ENCODE data around the gene SPATA13. TPM values are rescaled to one million over a fixed set of nuclear protein-coding genes. Genes with fewer than 3 reads are reported as not detected.

SPATA13 gene
- total and polyA plus RNA-seq, 5 experiments from 2014 or later = 80.4 to 121 (median 92.8) TPM

DNA sequence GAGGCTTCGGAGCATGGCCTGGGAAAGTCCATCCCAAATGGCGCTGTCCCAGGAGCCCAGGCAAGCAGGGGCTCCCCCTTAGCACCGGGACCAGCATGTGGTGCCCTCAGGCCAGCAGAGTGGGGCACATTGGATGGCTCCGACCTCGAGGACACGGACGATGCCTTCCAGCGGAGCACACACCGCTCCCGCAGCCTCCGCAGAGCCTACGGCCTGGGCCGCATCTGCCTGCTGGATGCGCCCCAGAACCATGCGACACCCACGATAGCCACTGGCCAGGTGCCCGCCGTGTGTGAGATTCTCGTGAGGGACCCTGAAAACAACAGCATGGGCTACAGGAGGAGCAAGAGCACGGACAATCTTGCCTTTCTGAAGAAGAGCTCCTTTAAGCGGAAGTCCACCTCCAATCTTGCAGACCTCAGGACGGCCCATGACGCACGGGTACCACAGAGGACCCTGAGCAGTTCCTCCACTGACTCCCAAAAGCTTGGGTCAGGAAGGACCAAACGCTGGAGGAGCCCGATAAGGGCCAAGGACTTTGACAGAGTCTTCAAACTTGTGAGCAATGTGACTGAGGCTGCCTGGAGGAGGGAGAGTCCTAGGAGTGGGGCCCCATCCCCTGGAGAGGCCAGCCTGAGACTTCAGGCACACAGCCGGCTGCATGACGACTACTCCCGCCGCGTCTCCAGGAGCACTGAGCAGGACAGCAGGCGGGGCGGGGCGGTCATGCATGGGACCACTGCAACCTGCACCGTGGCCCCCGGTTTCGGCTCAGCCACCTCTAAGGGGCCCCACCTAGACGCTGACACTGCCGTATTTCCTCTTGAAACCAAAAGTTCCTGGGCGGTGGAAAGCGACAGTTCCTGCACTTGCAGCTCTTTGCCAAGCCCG lies 63.1 kb downstream of the SPATA13 start:
- DNase-seq (peak in 2 of 10 donors; percentile 25 to 27), ATAC-seq (peak; percentile 40 to 47)
- POLR2A ChIA-PET = interaction anchor here (1.3 to 2.3 kb wide), 2 partner anchors 28 to 41 kb away, joined by 3 to 8 read pairs; no protein-coding TSS in a partner anchor
- Mint-ChIP-seq H3K27me3 (no peaks in the 10 kb centered on the region), H3K27ac (peak overlapping the region in 9 of 10 donors; percentile 82 to 94 (median 88)), H3K4me1 (peaks cover 8 to 37% (median 31%) of the 10 kb centered on the region in 4 donors), H3K36me3 (no peaks in the 10 kb centered on the region), H3K4me3 (peak overlapping the region; percentile 74 to 92 (median 84)), H3K9me3 (no peaks in the 10 kb centered on the region)

DNA sequence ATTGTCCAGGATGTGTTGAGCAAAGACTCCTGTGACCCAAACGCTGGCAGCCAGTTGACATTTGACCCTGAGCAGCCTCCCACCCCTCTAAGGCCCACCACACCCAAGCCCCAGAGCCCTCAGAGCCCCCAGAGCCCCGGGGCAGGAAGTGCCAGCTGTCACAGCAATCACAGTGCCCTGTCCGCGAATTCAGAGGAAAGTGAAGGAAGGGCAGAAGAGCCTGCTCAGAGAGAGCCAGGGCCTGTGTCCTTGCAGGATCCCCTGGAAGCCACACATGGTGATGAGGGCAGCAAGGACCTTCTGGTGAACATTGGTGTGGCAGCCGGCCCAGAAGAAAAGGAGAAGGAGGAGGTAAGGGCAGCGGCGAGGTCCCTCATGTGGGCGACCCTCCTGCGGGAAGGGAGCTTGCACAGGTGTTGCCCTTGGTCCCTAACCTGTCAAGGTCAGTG lies 63.7 kb downstream of the SPATA13 start:
- Mint-ChIP-seq H3K4me1 (peaks cover 8 to 41% (median 32%) of the 10 kb centered on the region in 4 donors), H3K4me3 (peak overlapping the region; percentile 74 to 92 (median 84)), H3K36me3 (no peaks in the 10 kb centered on the region), H3K9me3 (no peaks in the 10 kb centered on the region), H3K27ac (peak overlapping the region in 9 of 10 donors; percentile 82 to 94 (median 88)), H3K27me3 (no peaks in the 10 kb centered on the region)
- DNase-seq (peak in 2 of 10 donors; percentile 24 to 27), ATAC-seq (peak; percentile 30 to 52)
- POLR2A ChIA-PET = interaction anchor here (1.3 to 2.3 kb wide), 3 partner anchors 27 to 288 kb away, joined by 3 to 8 read pairs (median 5); partner anchors contain the start of gene PARP4

DNA sequence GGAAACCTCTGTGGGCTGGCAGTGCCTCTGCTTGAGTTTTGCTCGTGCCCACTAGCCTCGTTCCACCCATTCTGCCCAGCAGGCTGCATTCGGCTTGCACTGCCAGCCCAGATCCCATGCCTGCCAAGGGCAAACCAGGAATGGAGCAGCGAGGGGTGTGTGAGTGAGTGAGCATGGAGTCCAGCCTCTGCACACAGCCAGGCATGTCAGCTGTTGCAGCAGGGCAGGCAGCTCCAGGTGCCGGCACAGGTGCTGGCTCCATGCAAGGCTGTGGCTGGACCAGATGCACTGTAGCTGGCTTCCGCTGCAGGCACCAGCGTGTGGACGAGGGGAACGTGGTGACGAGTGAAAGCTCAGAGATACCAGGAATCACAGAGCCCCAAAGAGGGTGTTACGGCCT lies 64.5 kb downstream of the SPATA13 start:
- Mint-ChIP-seq H3K27ac (peak overlapping the region in 7 of 10 donors; percentile 82 to 94 (median 88)), H3K9me3 (no peaks in the 10 kb centered on the region), H3K27me3 (no peaks in the 10 kb centered on the region), H3K4me1 (peaks cover 6 to 45% (median 31%) of the 10 kb centered on the region in 4 donors), H3K4me3 (peak overlapping the region; percentile 74 to 92 (median 84)), H3K36me3 (no peaks in the 10 kb centered on the region)
- ATAC-seq (no peak), DNase-seq (no peak)
- POLR2A ChIA-PET = interaction anchor here (1.3 to 2.3 kb wide), 3 partner anchors 26 to 287 kb away, joined by 3 to 8 read pairs (median 5); partner anchors contain the start of gene PARP4

DNA sequence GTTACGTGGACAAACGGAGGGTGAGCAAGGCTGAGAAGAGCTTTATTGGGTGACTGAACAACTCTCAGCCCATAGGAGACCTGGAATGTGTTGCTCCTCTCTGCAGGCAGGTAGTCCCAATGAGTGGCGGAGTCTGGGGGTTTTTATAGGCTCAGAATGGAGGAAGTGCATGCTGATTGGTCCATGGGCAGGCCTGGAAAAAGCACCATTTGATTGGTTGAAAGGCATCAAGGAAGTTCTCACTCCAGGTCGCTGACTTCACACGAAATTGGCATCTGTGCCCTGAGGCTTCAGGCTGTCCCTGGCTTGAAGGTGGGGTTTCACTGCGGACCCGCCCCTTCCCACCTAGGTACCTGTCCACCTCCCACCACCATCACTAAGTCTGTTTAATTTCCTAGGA lies 65.4 kb downstream of the SPATA13 start:
- Mint-ChIP-seq H3K27ac (peak overlapping the region in 5 of 10 donors; percentile 14 to 82 (median 47)), H3K4me3 (no peak overlapping the region), H3K4me1 (peaks cover 6 to 46% (median 34%) of the 10 kb centered on the region in 4 donors), H3K9me3 (no peaks in the 10 kb centered on the region), H3K36me3 (no peaks in the 10 kb centered on the region), H3K27me3 (no peaks in the 10 kb centered on the region)
- POLR2A ChIA-PET = interaction anchor here (0.5 to 2.3 kb wide), 3 partner anchors 25 to 35 kb away, joined by 3 to 8 read pairs (median 3); no protein-coding TSS in a partner anchor
- DNase-seq (no peak), ATAC-seq (no peak)

DNA sequence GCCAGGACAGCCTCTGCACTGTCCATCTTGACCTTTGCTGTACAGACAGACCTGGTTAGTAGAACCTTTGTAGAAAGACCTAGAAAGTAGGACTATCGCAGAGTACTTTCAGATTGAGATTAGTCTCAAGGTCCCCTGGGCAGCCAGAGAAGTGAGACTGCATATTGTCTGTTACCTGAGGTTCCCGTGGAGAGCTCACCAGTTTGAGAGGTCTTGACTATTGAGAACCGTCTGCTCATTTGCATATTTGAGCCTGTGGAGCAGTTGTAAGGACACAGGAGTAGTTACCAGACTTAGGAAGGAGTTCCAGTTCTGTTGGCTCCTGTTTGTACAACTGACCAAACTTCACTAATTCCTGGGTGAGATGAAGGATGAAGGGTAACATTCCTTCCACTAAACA lies 66.2 kb downstream of the SPATA13 start:
- Mint-ChIP-seq H3K36me3 (no peaks in the 10 kb centered on the region), H3K27ac (peak overlapping the region in 3 of 10 donors; percentile 27 to 40 (median 36)), H3K9me3 (no peaks in the 10 kb centered on the region), H3K4me3 (no peak overlapping the region), H3K27me3 (no peaks in the 10 kb centered on the region), H3K4me1 (peaks cover 2 to 52% (median 35%) of the 10 kb centered on the region in 4 donors)
- POLR2A ChIA-PET = no interaction called here
- no peak for ATAC-seq
- no peak for DNase-seq

- ATAC-seq (peak; percentile 66 to 71), DNase-seq (peak in 4 of 10 donors; percentile 23 to 61 (median 49))
- Mint-ChIP-seq H3K36me3 (no peaks in the 10 kb centered on the region), H3K4me3 (no peak overlapping the region), H3K4me1 (peaks cover 2 to 51% (median 32%) of the 10 kb centered on the region in 4 donors), H3K27ac (peak overlapping the region in 1 of 10 donors; percentile 15), H3K27me3 (no peaks in the 10 kb centered on the region), H3K9me3 (no peaks in the 10 kb centered on the region)
- POLR2A ChIA-PET = interaction anchor here (0.5 to 1.5 kb wide), 2 partner anchors 30 to 32 kb away, joined by 5 read pairs; no protein-coding TSS in a partner anchor
These were observed 68.4 kb downstream of the SPATA13 start for GRCh38 chr13:24228852-24229458.

DNA sequence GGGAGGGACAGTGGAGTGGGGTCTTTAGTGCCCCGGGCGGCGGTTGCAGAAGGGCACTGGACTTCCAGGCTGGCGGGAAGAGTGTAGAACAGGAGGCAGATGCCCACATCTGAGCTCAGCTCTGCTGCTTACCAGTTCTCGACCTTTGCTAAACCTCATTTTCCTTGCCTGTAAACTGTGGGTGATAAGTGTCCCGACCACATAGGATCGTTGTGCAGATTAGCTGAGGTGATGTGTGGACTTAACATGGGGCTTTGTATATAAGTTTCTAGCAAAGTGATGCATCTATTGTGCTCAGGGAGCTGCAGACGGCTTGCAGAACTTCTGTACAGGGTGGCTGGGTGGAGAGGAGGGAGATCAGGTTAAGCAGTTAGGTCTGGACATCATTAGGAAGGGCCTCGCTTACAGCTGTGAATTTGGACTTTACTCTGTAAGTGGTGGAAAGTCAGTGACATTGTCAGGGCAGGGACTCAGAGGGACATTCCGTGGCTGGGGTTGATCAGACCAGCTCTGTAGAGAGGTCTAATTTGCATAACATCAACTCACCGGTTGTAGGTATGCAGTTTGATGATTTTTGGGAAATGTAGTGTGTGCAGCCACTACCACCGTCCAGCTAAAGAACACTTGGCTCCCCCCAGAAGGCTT lies 70.0 kb downstream of the SPATA13 start:
- H3K27ac Mint-ChIP-seq = peak overlapping the region in 5 of 10 donors; percentile 5 to 76 (median 30)
- H3K27me3 Mint-ChIP-seq = no peaks in the 10 kb centered on the region
- no peak for ATAC-seq
- no peaks in the 10 kb centered on the region for H3K9me3 Mint-ChIP-seq
- peaks cover 1 to 38% (median 20%) of the 10 kb centered on the region in 4 donors for H3K4me1 Mint-ChIP-seq
- H3K36me3 Mint-ChIP-seq = peaks cover 0 to 2% (median 0%) of the 10 kb centered on the region in 3 donors
- POLR2A ChIA-PET = interaction anchor here (0.9 to 1.1 kb wide), 2 partner anchors 33 to 44 kb away, joined by 3 read pairs; no protein-coding TSS in a partner anchor
- H3K4me3 Mint-ChIP-seq = peak overlapping the region in 4 of 10 donors; percentile 2 to 71 (median 29)
- DNase-seq = no peak

DNA sequence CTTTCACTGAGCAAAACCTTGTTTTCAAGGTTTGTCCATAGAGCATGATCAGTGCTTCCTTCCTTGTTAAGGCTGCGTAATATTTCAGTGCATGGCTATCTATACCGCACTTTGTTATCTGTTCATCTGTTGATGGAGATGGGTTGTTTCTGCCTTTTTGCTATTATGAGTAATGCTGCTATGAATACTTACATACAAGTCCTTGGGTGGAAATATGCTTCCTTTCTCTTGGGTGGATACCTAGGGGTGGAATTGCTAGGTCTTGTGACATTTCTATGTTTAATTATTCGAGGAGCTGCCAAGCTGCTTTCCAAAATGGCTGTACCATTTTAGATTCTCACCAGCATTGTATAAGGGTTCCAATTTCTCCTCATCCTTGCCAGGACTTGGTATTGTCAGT lies 70.9 kb downstream of the SPATA13 start:
- Mint-ChIP-seq H3K27ac (peak overlapping the region in 4 of 10 donors; percentile 24 to 76 (median 56)), H3K36me3 (peaks cover 0 to 2% (median 0%) of the 10 kb centered on the region in 3 donors), H3K9me3 (no peaks in the 10 kb centered on the region), H3K4me1 (peaks cover 0 to 30% (median 15%) of the 10 kb centered on the region in 4 donors), H3K4me3 (no peak overlapping the region), H3K27me3 (no peaks in the 10 kb centered on the region)
- DNase-seq (no peak), ATAC-seq (no peak)
- POLR2A ChIA-PET = interaction anchor here (0.5 kb wide), 1 partner anchor 10 kb away, joined by 4 read pairs; no protein-coding TSS in a partner anchor

- Mint-ChIP-seq H3K4me3 (no peak overlapping the region), H3K9me3 (no peaks in the 10 kb centered on the region), H3K27ac (peak overlapping the region in 2 of 10 donors; percentile 52 to 57), H3K4me1 (peaks cover 0 to 30% (median 13%) of the 10 kb centered on the region in 4 donors), H3K36me3 (peaks cover 0 to 3% (median 0%) of the 10 kb centered on the region in 3 donors), H3K27me3 (no peaks in the 10 kb centered on the region)
- DNase-seq (no peak), ATAC-seq (no peak)
- POLR2A ChIA-PET = interaction anchor here (0.5 kb wide), 1 partner anchor 10 kb away, joined by 4 read pairs; no protein-coding TSS in a partner anchor
These were observed 71.5 kb downstream of the SPATA13 start for GRCh38 chr13:24232037-24232436.

DNA sequence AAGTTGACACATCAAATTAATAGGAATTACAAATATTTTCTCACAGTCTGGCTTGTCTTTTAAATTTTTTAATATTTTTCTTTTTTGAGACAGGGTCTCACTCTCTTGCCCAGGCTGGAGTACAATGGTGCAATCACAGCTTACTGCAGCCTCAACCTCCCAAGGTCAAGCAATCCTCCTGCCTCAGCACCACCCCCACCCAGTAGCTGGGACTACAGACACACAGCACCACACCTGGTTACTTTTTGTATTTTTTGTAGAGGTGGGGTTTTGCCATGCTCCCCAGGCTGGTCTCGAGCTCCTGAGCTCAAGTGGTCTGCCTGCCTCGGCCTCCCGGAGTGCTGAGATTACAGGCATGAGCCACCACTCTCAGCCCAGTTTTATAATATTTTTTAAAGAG lies 72.0 kb downstream of the SPATA13 start:
- no peak for DNase-seq
- Mint-ChIP-seq H3K27ac (no peak overlapping the region), H3K36me3 (peaks cover 0 to 3% (median 0%) of the 10 kb centered on the region in 3 donors), H3K27me3 (no peaks in the 10 kb centered on the region), H3K4me3 (no peak overlapping the region), H3K4me1 (peaks cover 0 to 30% (median 13%) of the 10 kb centered on the region in 4 donors), H3K9me3 (no peaks in the 10 kb centered on the region)
- ATAC-seq = no peak
- POLR2A ChIA-PET = no interaction called here

GRCh38 chr13:24233351-24233901 lies 72.9 kb downstream of the SPATA13 start:
- H3K27ac Mint-ChIP-seq = peak overlapping the region in 1 of 10 donors; percentile 20
- H3K27me3 Mint-ChIP-seq = no peaks in the 10 kb centered on the region
- ATAC-seq (no peak), DNase-seq (no peak)
- POLR2A ChIA-PET = interaction anchor here (0.5 to 1.2 kb wide), 2 partner anchors 12 to 18 kb away, joined by 3 to 6 read pairs; no protein-coding TSS in a partner anchor
- no peak overlapping the region for H3K4me3 Mint-ChIP-seq
- H3K4me1 Mint-ChIP-seq = peaks cover 0 to 30% (median 13%) of the 10 kb centered on the region in 4 donors
- H3K9me3 Mint-ChIP-seq = no peaks in the 10 kb centered on the region
- H3K36me3 Mint-ChIP-seq = peaks cover 0 to 3% (median 0%) of the 10 kb centered on the region in 3 donors
